ENCODE measurements around the gene DCPS.
"Not testable (repeated sequence)": the region's sequence is repeated elsewhere in the genome, so short reads cannot be mapped to it uniquely, and the experiment has no call there.

Gene DCPS

GRCh38 chr11:126290887-126291286, 13.0 kb upstream of the DCPS start:
- no peak for DNase-seq

- DNase-seq = no peak
Measured at GRCh38 chr11:126293726-126294125, 10.1 kb upstream of the DCPS start.

- no peak for DNase-seq
Measured at GRCh38 chr11:126297004-126297403, 6.9 kb upstream of the DCPS start.

- DNase-seq = no peak
Measured at GRCh38 chr11:126304457-126305075, 706 bp downstream of the DCPS start.

GRCh38 chr11:126305699-126306098, 1.8 kb downstream of the DCPS start:
- DNase-seq = peak in 1 of 2 experiments; percentile 22

GRCh38 chr11:126307706-126308105, 3.8 kb downstream of the DCPS start:
- DNase-seq = no peak

GRCh38 chr11:126308271-126308671, 4.4 kb downstream of the DCPS start:
- no peak for DNase-seq

GRCh38 chr11:126308771-126309170, 4.9 kb downstream of the DCPS start:
- DNase-seq = not testable (repeated sequence)

GRCh38 chr11:126310200-126310991, 6.5 kb downstream of the DCPS start:
- peak; percentile 37 to 49 for DNase-seq

GRCh38 chr11:126310992-126311310, 7.1 kb downstream of the DCPS start:
- DNase-seq = no peak

GRCh38 chr11:126311401-126312291, 7.8 kb downstream of the DCPS start:
- no peak for DNase-seq

- DNase-seq = no peak
Measured at GRCh38 chr11:126312961-126313360, 9.1 kb downstream of the DCPS start.

- no peak for DNase-seq
Measured at GRCh38 chr11:126313826-126314225, 10.0 kb downstream of the DCPS start.

- DNase-seq = no peak
Measured at GRCh38 chr11:126317432-126317755, 13.5 kb downstream of the DCPS start.

- DNase-seq = no peak
Measured at GRCh38 chr11:126317756-126318573, 14.1 kb downstream of the DCPS start.

GRCh38 chr11:126318574-126319373, 14.9 kb downstream of the DCPS start:
- no peak for DNase-seq

GRCh38 chr11:126319374-126319740, 15.5 kb downstream of the DCPS start:
- no peak for DNase-seq

GRCh38 chr11:126322996-126323395, 19.1 kb downstream of the DCPS start:
- DNase-seq = no peak

- no peak for DNase-seq
Measured at GRCh38 chr11:126327281-126328000, 23.6 kb downstream of the DCPS start.

GRCh38 chr11:126328001-126328390, 24.1 kb downstream of the DCPS start:
- no peak for DNase-seq

- no peak for DNase-seq
Measured at GRCh38 chr11:126328444-126328843, 24.6 kb downstream of the DCPS start.

Measured in stimulated activated CD4-positive, alpha-beta T cell treated with anti-CD3 and anti-CD28 coated beads, Interleukin-4, amount 100 ng/mL, for 4 hours (primary cell).